SKM-1 (cell line): Measurements from ENCODE around the gene NFIA.
A peak's percentile ranks its signal among the peaks of the same experiment; 100 is the strongest.

Experiments used
- DNase-seq: peaks from one replicate; lab custom pipeline; 2025; ENCODE audit not compliant: unreplicated experiment; lab: John Stamatoyannopoulos, UW

The NFIA gene

DNA sequence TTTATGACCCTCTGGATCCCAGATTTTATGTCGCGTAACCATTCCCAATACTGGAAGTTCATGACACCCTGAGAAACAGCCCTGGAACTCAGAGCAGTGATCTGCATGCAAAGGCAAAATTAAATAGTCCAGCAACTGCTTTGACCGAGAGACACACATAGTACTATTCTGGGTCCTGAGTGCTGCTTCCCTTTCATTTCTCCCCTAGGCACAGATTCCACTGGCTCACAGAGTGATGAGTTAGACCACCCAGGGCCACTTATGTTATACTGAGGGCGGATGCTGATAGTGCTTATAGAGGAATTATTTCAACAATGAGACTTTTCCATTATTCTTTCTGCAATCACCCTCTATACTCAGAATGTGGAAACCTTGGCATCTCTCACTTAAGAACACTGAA lies 69.2 kb downstream of the NFIA start:
- DNase-seq: no peak

DNA sequence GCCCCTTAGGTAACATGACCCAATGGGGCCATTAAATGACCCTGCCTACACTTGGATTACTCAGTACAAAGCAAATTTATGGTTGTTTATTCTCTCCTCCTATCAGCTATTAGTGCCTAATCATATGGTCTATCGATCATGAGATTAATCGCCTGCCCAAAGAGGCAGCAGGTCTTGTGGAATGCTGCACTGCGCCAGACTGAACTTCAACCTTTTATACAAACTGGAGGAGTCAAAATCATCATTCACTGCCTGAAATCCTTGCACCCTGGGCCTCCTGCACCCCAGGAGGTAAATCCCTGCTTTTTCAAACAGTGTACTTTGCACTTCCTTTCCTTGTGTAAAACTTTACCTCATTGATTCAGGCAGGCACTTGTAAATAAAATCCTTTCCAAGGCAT lies 69.7 kb downstream of the NFIA start:
- DNase-seq: no peak

DNA sequence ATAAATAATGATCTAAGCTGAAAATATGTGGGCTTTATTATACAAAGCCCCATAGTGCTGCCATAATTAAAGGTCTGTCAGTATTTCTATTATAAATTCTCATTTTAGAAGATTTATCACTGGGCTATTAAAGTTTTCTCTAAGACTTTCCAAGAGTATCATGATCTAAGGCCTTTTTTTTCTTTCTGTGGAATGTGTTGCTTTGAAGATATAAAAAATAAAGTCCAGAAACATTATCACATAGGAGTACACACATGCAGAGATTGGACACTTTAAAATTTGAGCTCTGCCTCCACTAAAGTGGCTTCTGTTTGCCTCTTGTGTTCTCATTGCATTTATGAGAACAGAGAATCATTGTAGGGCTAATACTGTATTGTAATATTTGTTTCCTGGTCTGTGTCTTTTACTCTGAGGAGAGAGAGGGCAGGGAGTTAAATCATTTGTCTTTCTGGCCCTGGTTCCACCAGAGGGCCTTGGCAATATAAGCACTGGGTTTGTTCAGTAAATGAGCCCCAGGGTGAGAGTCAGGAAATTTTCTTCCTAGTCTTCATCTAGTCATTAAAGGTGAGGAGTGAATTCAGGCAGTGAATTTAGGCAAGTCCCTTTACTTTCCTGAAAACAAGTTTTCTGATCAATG lies 70.2 kb downstream of the NFIA start:
- no peak for DNase-seq

DNA sequence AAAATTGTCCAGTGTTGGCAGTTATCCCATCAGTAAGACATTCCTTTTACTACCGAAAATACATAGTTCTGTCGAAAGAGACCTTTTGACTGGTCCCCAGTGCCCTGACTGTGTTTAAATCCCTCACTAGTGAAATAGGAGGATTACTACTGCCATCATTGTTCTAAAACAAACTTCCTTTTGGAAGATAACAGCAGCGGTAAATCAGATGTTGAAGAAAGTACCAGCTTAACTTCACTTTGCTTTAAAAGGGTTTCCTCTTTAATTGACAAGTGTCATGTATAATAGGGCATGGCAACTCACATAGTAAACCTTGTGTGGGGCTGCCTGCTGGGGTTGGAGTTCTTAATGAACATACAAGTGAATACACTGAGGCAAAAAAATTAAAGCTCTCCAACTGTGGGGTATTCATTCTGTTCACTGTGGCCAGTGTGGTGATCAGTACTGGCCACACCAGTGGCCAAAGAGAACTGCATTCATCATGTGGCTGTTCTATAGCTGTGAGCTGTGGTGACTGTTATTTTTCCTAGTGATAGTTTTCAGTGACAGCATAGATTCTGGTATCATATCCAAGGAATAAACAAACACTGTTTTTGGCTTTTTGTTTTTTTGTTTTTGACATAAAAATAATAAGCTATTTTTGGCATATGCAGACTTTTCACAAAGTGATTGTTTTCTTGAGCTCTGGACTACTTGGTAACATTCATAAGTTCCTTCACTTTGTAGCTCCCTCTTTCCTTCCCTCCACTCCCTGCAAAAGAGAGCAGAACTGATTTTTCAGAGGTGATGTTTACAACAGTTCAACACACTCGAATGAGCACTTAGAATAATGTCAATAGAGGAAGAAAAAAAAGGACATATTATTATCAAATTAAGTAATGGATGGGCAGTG lies 74.5 kb downstream of the NFIA start:
- no peak for DNase-seq

DNA sequence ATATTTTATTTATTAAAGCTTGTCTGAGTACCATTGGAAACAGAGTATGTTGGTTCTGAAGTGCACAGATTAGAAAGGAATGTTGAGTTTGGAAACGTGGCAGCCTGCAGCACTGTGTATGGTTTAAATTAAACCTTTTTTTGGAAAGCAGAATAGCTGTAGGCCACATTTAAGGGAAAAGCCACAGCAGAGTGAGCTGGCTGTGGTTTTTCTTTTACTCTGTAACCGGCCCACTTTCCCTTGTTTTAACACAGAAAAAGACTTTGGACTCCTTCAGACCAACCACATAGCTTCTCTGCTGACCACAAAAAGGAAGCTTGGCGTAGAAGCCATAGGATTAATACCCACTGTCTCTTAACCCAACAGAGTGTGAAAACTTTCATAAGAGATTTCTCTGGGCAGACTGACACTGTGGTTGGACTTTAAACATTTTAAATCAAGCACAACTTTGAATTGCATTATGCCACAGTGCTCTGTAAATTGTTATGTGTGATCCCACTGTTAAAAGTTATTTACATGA lies 75.2 kb downstream of the NFIA start:
- DNase-seq: peak; percentile 55

DNA sequence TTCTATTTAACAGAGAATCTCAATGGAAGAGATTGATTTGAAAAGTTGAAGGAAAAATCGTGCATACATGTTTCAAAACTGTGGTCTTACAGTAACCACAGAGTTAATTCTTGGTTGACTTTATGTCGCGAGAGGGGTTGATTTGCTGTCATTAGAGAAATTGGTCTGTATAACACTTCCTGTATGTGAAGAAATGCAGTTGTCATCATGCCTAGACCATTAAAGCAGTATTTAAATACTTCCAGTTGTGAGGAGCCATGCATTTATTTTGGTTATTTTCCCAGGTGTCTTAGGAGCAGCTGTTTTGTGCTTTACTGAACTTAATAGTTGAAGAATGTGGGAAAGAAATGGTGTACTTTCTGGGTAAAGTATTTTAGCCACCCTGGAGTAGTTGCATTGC lies 76.2 kb downstream of the NFIA start:
- no peak for DNase-seq

DNA sequence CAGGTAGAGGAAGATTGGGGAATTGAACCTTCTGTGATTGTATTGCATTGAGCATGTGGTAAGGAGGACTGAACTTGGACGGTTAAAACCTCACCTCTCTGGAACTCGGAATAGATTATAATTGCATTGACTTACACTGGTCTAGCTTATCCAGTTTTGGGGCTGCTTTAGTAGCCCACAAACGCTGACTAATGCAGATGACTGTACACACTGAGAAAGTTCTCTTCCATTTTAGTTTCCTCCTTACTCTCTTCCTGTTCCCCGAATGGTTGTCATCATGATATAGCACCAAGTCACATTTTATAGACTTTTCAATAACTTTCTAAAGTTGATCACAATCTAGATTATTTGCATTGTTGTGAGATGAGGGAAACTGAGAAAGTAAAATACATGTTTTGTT lies 78.2 kb downstream of the NFIA start:
- DNase-seq: no peak

DNA sequence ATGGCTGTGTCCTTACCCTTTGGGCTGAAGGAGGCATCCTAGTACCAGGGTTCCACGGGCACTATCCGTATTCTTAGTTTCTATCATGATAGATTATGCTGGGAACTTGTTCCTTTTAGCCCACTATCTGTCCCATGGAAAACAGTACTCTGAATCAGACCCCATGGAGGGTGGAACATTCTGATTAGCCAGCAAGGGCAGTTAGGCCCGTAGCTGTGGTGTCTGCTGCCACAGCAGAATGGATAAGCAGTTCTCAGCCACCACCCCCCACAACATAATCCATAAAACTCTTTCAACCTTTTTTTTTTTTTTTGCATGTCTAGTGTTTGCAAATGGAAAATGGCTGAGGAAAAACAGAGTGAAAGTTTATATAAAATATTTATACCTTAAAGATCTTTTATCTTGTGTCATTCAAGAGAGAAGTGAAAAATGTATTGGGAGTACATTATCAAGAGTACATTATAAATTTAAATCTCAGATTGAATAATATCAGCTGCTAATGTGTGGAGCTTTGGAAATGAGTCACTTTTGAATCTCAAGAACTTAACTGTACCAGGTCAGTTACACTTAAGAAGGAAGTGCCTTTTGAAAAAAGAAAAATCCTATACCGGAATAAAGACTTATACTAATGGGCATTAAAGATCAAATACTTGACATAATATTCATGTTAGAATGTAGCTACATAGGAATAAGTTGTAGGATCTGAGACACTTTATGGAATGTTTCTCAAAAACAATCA lies 80.3 kb downstream of the NFIA start:
- no peak for DNase-seq

DNA sequence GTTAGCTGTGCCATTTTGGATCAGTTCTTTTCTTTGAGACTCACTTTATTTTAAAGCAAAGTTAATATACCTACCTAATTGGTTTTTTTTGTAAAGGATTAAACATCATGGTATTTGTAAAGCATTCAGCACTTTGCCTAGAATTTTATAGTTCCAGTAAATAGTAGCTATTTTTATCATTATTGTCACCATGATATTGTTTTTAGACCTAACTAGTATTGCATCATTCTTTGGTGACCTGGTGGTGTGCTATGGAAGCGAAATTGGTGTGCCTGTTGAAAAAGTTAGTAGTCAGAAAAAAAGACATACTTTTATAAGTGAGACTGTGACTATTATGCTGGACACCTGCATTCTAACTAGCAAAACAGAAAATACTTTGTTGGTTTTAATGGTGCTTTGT lies 81.0 kb downstream of the NFIA start:
- no peak for DNase-seq

DNA sequence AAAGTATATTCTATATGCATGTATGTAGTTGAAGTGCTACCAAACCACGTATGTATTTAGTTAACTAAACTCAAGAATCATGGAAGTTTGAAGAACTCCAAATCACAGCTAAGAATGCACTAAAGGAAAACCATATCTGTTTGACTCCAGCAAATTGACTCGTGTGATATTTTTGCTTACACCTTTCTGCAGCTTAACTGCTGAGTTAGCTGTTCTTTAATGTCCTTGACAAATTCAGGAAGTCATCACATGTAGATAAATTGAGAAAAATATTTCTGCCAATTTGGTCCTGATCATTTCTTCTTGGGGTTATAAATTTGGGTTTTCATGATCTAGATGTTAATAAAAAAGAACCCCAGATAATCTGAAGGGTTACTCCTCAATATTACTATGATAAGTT lies 83.0 kb downstream of the NFIA start:
- no peak for DNase-seq

DNA sequence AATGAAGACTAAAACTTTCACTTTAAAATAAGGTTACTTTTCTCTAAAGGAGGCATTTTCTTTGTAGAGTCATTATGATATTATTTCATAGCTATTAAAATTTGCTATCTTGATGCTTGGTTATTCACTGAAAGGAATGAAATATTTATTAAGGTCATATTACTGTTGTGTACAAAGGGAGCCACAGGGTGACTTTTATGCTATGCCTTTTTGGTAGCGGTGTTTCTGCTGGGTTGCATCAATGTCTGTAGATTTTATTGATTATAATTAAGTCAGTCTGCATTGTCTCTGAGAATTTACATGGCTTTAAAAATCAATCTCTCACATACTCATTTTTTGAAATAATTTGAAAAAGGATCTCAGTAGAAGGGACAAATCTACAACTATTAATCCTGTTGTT lies 84.9 kb downstream of the NFIA start:
- DNase-seq: no peak

DNA sequence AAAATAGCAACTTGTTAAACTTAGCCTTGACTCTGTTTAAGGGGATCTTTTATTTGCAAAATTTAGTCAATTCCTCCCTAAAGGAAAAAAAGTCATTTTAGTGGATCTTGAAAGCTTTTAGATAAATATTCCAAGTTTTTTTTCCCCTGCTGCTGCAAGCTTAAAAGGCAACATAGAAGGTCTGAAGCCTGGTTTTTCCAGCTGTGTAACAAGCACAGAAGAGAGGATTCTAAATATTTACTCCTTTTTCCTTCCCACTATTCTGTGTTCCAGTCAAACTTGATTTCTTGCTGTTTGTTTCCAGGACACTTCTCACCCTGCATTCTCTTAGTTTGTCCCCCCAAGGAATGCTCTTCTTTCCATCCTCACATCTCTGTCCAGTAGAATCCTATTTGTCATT lies 86.7 kb downstream of the NFIA start:
- no peak for DNase-seq

DNA sequence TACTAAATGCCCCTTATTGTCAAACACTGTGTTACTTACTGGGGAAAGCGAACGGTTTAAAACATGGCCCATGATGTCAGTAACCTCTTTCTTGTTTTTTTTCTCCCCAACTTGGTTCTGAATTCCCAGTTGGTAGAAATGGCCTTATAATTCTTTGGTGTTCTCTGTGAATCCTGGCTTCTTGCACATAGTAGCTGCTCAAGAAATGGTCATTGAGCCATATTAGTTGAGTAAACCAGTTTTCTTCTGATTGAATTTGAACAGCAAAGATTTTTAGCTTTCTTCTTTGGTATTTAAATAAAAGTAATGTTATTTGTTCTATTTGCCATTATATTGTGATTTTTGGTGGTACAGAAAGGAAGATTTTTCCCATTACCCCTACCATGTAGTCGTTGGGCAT lies 87.3 kb downstream of the NFIA start:
- no peak for DNase-seq

DNA sequence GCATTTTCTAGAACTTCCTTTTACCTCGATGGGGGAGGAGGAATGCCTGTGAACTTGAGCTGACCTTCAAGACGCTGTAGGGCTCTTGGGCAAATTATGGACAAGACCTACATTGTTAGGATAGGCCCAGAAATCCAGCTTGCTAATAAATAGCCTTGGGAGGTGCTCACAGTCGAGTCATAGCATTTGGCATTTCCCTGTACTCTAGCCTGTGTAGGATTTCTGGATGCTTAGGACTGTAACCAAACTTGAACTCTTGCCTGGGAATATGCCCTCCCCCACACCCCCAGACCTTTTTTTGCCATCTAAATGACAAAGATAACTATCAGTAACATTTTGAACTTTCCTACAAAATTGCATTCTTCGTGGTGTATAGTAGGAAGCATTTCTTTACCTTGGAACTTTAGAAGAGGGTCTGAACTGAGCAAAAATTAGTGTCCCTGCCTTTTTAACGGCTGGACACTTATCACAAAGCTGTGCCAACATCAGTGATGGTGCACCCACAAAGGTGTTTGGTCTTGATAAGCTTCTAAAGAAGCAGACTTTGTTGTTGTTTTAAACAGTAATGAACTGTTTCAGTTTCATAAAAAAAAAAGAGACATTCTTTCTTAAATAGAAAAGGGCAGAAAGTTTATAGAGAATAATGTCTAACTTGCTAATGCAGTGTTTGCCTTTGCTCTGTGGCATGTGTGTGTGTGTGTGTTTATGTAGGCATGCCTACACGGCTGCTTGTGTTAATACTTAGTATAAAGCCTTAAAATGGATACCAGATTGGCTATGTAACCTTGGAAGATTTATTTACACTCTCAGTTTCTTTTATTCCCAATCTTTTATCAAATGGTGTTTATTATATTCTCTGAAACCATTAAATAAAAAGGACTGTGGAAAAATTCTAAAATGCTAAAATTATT lies 88.2 kb downstream of the NFIA start:
- no peak for DNase-seq

DNA sequence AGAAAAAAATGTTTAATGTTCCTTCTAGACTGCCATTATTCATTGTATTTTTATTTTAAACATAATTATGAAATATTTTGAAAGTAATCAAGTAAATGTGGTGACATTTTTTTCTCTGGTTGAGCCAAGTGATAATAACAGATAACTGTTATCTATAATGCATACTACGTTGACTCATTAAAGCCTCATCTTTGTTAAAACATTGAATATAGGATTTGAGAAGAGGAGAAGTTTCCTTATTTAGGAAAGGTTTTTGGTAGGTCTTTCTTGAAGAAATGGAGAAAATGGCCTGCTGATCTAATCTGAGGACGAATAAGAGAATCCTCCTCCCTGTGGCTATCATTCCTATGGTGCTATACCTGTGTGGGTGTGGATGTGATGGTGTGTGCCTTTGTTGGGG lies 89.0 kb downstream of the NFIA start:
- DNase-seq: no peak

DNA sequence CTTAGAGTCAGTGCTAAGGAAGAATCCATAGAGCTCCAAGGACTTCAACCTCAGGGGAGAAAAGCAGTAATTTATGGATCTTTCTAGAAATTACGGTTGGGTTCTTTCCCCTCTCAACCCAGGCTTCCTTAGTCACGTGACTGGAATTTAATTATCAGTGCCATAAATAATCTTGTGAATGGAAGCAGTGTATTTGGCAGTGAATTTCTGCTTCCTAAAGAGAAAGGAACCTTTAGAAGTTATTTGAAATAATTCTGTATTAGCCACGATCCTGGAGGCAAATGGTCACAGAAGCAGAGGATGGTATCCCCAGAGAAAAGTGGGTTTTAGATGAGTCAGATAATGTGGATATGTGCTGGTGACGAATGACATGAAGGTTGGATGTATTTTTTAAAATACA lies 89.6 kb downstream of the NFIA start:
- no peak for DNase-seq

DNA sequence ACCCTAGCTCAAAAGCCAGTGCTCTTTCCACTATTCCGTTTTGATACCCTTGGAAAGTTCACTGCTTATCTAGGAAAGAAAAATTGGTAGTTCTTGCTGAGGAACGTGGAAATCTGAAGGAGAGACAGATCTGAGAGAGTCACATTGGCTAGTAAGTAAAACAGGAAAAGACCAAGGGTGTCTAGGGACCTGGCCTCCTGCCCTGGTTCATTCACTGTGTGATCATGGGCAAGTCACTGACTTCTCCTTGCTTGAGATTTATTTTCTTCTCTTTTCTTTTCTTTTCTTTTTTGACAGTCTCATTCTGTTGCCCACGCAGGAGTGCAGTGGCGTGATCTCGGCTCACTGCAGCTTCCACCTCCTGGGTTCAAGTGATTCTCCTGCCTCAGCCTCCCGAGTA lies 90.8 kb downstream of the NFIA start:
- no peak for DNase-seq

DNA sequence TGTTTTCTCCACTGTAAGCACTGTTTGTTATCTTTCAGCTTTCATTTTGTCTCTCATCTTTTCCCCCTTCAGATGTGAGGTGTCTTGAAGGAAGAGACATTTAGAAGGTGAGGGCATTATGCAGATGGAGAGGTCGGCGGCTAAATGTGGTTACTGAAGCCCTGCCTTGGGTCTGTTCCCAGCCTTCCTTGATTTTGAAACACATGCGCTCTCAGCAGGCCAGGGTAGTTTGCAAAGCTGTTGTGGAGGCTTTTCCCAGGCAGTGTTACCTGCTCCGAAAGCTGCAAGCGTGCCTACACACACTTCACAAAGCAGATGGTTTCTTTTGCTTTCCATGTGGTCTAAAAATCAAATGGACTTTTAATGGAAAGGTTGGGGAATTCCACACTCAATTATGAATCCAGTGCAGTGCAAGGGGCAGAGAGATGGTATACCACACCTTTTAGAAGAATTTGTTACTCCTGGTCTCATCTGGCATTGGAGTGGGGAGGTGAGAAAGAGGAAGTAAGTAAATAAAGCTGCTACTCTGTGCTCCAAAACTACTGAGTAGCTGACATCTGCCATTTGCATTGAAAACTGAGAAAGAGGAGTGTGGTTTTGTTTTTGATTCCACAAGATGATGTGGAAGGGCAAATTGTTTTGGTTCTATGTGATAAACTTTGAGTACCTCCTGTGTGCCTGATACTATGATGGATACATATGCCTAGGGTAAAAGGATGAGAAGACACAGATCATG lies 91.9 kb downstream of the NFIA start:
- peak; percentile 6 for DNase-seq

DNA sequence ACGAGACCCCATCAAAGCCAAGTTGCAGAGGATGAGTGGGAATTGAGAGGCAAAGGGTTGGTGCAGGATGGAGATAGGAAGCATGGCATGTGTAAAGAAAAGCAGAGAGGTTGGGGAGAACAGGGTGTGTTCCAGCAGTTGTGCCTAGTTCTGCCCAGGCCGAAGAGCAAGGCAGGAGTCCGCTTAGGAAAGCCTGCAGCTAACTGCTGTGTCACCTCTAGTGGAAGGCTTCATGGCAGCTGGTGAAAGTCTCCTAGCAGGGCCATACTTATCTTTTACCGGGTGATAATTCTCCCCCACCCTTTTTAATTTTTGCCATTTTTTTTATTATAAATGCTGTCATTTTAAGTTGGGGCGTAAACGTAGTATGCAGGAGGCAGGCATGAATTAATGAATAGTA lies 93.6 kb downstream of the NFIA start:
- no peak for DNase-seq
